ENCODE data around the gene ATP6V1E1. TPM values are rescaled to one million over a fixed set of nuclear protein-coding genes. Genes with fewer than 3 reads are reported as not detected.
"Not testable (repeated sequence)": the region's sequence is repeated elsewhere in the genome, so short reads cannot be mapped to it uniquely, and the experiment has no call there.

Gene ATP6V1E1
- total RNA-seq, 1 experiment from 2014 or later = 220 TPM

- DNase-seq (ENCODE audit: low spot score) = no peak
Measured at GRCh38 chr22:17581056-17581455, 47.5 kb downstream of the ATP6V1E1 start.

DNA sequence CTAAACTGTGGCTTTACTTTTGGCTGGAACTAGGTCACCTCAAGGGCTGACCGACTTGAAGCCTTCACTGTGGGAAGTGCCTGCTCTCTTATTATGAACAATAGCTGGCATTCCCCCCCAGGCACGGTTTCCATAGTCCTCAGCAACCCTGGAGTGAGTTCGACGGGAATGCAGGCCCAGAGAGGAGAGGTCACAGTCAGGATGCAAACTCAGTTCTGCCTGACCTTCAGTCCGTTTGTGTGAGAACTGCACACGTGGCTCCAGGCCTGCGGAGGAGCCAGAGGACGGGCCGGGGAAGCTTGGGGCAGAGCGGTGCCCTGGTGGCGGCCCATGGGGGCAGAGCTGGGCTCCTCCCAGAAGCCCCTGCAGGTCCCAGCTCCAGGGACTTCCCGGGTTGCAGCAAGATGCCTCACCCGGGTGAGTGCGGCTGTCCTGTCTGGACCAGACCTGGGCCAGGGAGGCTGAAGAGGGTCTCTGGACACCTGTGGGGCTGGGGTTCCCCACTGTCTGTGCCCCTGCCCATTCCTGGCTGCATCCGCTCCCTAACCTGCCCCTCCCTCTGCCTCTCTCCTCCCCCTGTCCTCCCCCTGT, 48.0 kb downstream of the ATP6V1E1 start:
- DNase-seq (ENCODE audit: low spot score) = no peak

GRCh38 chr22:17579535-17579981, 49.0 kb downstream of the ATP6V1E1 start:
- DNase-seq (ENCODE audit: low spot score) = no peak

- peak; percentile 50 for DNase-seq (ENCODE audit: low spot score)
Measured at GRCh38 chr22:17578136-17578754, 50.3 kb downstream of the ATP6V1E1 start.

GRCh38 chr22:17576470-17576869, 52.1 kb downstream of the ATP6V1E1 start:
- peak; percentile 92 for DNase-seq (ENCODE audit: low spot score)

GRCh38 chr22:17575681-17576080, 52.9 kb downstream of the ATP6V1E1 start:
- DNase-seq (ENCODE audit: low spot score) = no peak

GRCh38 chr22:17575151-17575550, 53.4 kb downstream of the ATP6V1E1 start:
- no peak for DNase-seq (ENCODE audit: low spot score)

DNA sequence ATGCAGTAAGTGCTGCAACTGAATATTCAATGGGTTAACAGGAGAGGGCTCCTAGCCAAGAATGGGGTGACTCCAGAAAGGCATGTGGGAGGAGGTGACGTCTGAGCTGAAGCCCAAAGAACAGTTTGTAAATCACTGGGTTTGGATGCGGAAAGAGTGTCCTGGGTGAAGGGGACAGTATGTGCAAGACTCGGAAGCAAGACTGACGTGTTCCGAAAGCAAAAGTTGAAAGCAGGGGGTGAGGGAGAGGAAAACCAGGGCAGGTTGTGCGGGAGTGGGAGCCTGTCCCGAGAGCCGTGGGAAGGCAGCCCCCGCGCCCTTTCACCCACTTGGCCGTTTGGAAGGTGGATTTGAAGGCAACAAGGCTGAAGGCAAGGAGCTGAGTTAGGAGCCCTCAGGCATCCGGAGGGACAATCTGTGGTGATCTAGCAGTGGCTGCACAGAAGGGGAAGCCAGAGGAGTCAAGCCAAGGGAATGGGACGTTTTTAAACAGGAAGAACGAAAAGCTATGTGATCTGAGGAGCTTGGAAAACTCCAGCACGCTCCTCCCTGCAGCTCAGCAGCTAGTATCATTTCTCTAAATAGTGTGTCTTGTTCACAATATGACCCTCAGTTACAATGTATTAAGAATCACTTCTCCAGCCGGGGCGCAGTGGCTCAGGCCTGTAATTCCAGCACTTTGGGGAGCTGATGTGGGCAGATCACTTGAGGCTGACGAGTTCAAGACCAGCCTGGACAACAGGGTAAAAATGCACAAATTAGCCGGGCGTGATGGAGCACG, 57.5 kb downstream of the ATP6V1E1 start:
- DNase-seq (ENCODE audit: low spot score) = no peak

- no peak for DNase-seq (ENCODE audit: low spot score)
Measured at GRCh38 chr22:17569971-17570511, 58.5 kb downstream of the ATP6V1E1 start.

DNA sequence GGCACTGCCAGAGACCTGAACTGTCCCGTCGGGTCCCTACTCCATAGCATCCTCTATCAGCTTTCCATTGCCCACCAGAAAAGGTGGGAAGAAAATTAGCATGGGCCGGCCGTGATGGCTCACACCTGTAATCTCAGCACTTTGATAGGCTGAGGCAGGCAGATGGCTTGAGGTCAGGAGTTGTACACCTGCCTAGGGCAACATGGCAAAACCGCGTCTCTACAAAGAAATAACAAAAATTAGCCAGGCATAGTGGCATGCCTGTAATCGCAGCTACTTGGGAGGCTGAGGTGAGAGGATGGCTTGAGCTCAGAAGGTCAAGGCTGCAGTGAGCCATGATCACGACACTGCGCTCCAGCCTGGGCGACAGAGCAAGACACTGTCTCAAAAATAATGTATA, 61.8 kb downstream of the ATP6V1E1 start:
- DNase-seq (ENCODE audit: low spot score) = no peak

DNA sequence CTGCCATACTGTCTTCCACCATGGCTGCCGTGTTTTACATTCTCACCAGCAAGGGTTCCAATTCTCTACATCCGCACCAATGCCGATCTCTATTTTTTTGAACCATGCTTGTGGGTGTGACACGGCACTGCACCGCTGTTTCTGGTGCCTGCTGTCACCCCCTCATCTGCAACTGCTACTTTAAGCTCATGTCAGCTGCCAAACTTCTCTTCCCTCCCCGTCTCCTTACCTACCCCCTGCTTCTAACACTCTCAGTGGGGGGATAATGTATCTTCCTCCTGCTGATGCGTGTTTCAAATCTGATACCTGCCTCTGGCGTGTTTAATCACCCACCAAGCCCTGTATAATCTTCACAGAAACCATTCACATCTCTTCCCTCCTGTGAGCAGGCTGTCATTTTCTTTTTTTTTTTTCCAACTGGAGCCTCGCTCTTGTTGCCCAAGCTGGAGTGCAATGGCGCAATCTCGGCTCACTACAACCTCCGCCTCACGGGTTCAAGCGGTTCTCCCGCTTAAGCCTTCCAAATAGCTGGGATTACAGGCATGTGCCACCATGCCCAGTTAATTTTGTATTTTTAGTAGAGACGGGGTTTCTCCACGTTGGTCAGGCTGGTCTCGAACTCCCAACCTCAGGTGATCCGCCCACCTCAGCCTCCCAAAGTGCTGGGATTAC, 62.4 kb downstream of the ATP6V1E1 start:
- not testable (repeated sequence) for DNase-seq (ENCODE audit: low spot score)

GRCh38 chr22:17563936-17564391, 64.6 kb downstream of the ATP6V1E1 start:
- no peak for DNase-seq (ENCODE audit: low spot score)

DNA sequence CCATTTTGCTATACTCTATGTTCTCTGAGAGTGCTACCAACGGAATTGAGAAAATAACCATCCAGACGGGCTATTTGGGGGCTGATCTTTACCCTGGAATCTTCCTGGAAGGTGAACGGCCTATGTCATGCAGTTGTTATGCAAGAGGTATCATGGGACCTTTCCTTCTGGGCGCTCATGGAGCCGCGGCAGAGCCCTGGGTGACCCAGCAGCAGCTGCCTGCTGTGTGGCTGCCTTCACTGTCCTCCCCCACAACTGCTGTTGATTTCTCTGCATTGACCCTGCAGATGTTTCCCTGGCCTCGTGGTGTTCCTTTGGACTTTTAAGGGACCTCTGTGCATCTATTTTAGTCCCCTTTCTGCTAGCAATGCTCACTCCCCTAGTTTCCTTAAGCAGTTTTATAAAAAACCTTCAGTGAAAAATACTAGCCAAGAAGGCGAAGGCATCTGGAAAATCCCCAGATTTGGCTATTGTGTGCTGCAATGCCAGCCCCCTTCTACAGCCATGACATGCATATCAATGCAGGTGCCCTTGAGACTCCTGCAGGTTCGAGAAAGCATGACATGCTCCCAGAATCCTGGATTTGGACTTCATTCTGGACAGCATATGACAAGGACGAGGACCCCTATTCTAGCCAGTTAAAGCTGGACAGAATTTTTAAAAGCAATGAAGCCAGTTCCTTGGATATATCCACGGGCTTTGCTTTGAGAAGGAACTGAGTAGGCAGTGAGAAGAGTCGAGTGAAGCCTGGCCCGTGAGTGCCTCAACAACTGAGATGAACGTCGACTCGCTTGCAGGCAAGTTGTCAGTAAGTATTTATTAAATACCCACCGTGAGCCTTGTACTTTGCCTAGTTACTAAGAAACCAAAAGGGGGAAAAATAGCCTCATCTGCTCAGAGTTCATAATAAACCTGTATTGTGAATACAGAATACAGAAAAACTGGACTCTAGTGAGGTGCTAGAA, 65.4 kb downstream of the ATP6V1E1 start, which contains the start of gene SLC25A18:
TSS of gene SLC25A18 (plus strand) at position 593 of the 965 bp plus-strand sequence. CDS start 16,447 bp downstream, outside the sequence.
- DNase-seq (ENCODE audit: low spot score) = no peak

- DNase-seq (ENCODE audit: low spot score) = no peak
Measured at GRCh38 chr22:17559188-17559587, 69.4 kb downstream of the ATP6V1E1 start.

- DNase-seq (ENCODE audit: low spot score) = no peak
Measured at GRCh38 chr22:17554814-17555213, 73.7 kb downstream of the ATP6V1E1 start.

DNA sequence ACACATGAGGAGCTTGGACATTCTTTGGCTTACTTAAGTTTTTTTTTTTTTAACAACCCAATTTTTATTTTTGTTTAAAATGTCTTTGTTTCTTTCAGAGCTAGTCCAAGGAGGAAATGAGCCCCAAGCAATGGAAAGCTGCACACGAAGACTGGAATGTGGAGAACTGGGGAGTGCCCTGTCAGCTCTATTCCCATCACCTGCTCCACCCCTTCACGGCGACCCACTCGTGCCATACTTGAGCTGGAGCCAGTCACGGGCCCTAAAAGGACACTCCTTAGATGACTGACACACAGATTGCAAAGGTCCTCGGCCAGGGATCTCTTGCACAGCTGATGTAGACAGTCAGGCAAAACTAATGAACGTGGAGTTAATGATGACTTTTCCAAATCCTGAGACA, 75.8 kb downstream of the ATP6V1E1 start:
- DNase-seq (ENCODE audit: low spot score) = no peak

DNA sequence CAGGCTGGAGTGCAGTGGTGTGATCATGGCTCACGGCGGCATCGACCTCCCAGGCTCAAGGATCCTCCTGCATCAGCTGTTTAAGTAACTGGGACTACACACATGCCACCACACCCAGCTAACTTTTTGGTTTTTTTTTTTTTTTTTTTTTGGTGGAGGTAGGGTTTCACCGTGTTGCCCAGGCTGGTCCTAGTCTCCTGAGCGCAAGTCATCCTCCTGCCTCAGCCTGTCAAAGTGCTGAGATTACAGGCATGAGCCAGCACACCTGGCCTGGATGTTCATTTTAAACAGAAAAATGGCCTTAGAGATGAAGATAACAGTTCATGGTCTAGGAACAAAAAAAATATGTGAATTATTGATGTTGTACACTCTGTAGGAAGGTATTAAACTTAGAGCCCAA, 78.9 kb downstream of the ATP6V1E1 start:
- DNase-seq (ENCODE audit: low spot score) = no peak

DNA sequence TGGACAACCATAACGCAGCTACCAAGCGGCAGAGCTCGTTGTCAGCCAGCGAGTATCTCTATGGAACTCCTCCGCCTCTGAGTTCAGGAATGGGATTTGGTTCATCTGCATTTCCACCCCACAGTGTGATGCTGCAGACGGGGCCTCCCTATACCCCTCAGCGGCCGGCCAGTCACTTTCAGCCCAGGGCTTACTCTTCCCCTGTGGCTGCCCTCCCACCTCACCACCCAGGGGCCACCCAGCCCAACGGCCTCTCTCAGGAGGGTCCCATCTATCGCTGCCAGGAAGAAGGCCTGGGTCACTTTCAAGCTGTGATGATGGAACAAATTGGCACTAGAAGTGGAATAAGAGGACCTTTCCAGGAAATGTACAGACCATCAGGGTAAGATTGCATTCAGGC, 79.4 kb downstream of the ATP6V1E1 start:
- no peak for DNase-seq (ENCODE audit: low spot score)

GRCh38 chr22:17548756-17549035, 79.9 kb downstream of the ATP6V1E1 start:
- no peak for DNase-seq (ENCODE audit: low spot score)

GRCh38 chr22:17548010-17548755, 80.4 kb downstream of the ATP6V1E1 start:
- DNase-seq (ENCODE audit: low spot score) = no peak
